ENCODE measurements around the gene DIP2A.

Gene DIP2A

GRCh38 chr21:46421191-46421750, 37.4 kb upstream of the DIP2A start:
- DNase-seq: no peak
- H3K4me1 ChIP-seq (ENCODE audit: control insufficient read depth, insufficient read depth, low read depth, low read length): no peaks in the 10 kb centered on the region

GRCh38 chr21:46421756-46422555, 36.7 kb upstream of the DIP2A start:
- Histone ChIP-seq H3K4ac (ENCODE audit: low read depth in 1 of 2, low read length in 2 of 2) (no peak overlapping the region), H2AK5ac (ENCODE audit: low read length, severe bottlenecking) (no peak overlapping the region), H3K9me3 (ENCODE audit: control insufficient read depth, low read length) (no peaks in the 10 kb centered on the region), H3K4me1 (ENCODE audit: control insufficient read depth, insufficient read depth, low read depth, low read length) (no peaks in the 10 kb centered on the region), H4K91ac (ENCODE audit: low read length) (no peak overlapping the region), H3K27ac (ENCODE audit: low read length, poor library complexity, severe bottlenecking) (no peak overlapping the region), H2AFZ (ENCODE audit: low read depth, low read length) (no peak overlapping the region), H3K9ac (ENCODE audit: low read length) (no peak overlapping the region), H2BK12ac (ENCODE audit: low read length in 2 of 2) (no peak overlapping the region), H3K18ac (ENCODE audit: low read depth in 1 of 2, low read length in 2 of 2) (no peak overlapping the region), H2BK5ac (ENCODE audit: low read depth, low read length, poor library complexity, severe bottlenecking) (no peak overlapping the region), H3K79me1 (replicated peaks; ENCODE audit: low read length, poor library complexity, severe bottlenecking) (peaks cover 16% of the 10 kb centered on the region), H3K23ac (ENCODE audit: low read length in 2 of 2) (no peak overlapping the region), H4K8ac (ENCODE audit: low read length) (no peak overlapping the region), H3K36me3 (ENCODE audit: control insufficient read depth in 1 of 2, insufficient read depth in 2 of 2, low read depth in 1 of 2, low read length in 2 of 2) (peaks cover 66 to 69% of the 10 kb centered on the region in 2 experiments), H2BK15ac (ENCODE audit: low read depth, poor library complexity, severe bottlenecking) (no peak overlapping the region), H3K14ac (ENCODE audit: low read length in 2 of 2) (no peak overlapping the region), H3K27me3 (ENCODE audit: control insufficient read depth in 1 of 2, insufficient read depth in 1 of 2, low read length in 2 of 2) (no peaks in the 10 kb centered on the region), H2BK120ac (ENCODE audit: low read depth, low read length) (no peak overlapping the region), H3K4me3 (ENCODE audit: insufficient read depth in 1 of 2, low read depth in 1 of 2, low read length in 2 of 2) (no peak overlapping the region), H3K4me2 (ENCODE audit: low read length, poor library complexity, severe bottlenecking) (no peak overlapping the region)
- 95% methylated on average over 35 of the region's 35 CpGs for WGBS
- no peak for DNase-seq

More at GRCh38 chr21:46421191-46421750, 37.4 kb upstream of the DIP2A start:
- Histone ChIP-seq H3K14ac (ENCODE audit: low read length in 2 of 2) (no peak overlapping the region), H3K79me1 (replicated peaks; ENCODE audit: low read length, poor library complexity, severe bottlenecking) (peaks cover 18% of the 10 kb centered on the region), H3K4me2 (ENCODE audit: low read length, poor library complexity, severe bottlenecking) (no peak overlapping the region), H3K27me3 (ENCODE audit: control insufficient read depth in 1 of 2, insufficient read depth in 1 of 2, low read length in 2 of 2) (no peaks in the 10 kb centered on the region), H2AK5ac (ENCODE audit: low read length, severe bottlenecking) (no peak overlapping the region), H3K9me3 (ENCODE audit: control insufficient read depth, low read length) (no peaks in the 10 kb centered on the region), H2BK120ac (ENCODE audit: low read depth, low read length) (no peak overlapping the region), H3K36me3 (ENCODE audit: control insufficient read depth in 1 of 2, insufficient read depth in 2 of 2, low read depth in 1 of 2, low read length in 2 of 2) (peaks cover 66 to 75% of the 10 kb centered on the region in 2 experiments), H2BK5ac (ENCODE audit: low read depth, low read length, poor library complexity, severe bottlenecking) (no peak overlapping the region), H2AFZ (ENCODE audit: low read depth, low read length) (no peak overlapping the region), H4K8ac (ENCODE audit: low read length) (no peak overlapping the region), H3K23ac (ENCODE audit: low read length in 2 of 2) (no peak overlapping the region), H2BK12ac (ENCODE audit: low read length in 2 of 2) (no peak overlapping the region), H3K27ac (ENCODE audit: low read length, poor library complexity, severe bottlenecking) (no peak overlapping the region), H3K18ac (ENCODE audit: low read depth in 1 of 2, low read length in 2 of 2) (no peak overlapping the region), H3K4ac (ENCODE audit: low read depth in 1 of 2, low read length in 2 of 2) (no peak overlapping the region), H3K9ac (ENCODE audit: low read length) (no peak overlapping the region), H3K4me3 (ENCODE audit: insufficient read depth in 1 of 2, low read depth in 1 of 2, low read length in 2 of 2) (no peak overlapping the region), H2BK15ac (ENCODE audit: low read depth, poor library complexity, severe bottlenecking) (no peak overlapping the region), H4K91ac (ENCODE audit: low read length) (no peak overlapping the region)
- 98% methylated on average over 23 of the region's 23 CpGs for WGBS

GRCh38 chr21:46422636-46423241, 36.0 kb upstream of the DIP2A start:
- H3K27ac ChIP-seq (ENCODE audit: low read length, poor library complexity, severe bottlenecking): no peak overlapping the region
- no peak overlapping the region for H2BK12ac ChIP-seq (ENCODE audit: low read length in 2 of 2)
- no peak for DNase-seq
- H3K14ac ChIP-seq (ENCODE audit: low read length in 2 of 2): no peak overlapping the region
- H3K18ac ChIP-seq (ENCODE audit: low read depth in 1 of 2, low read length in 2 of 2): no peak overlapping the region
- peaks cover 74% of the 10 kb centered on the region in 2 experiments for H3K36me3 ChIP-seq (ENCODE audit: control insufficient read depth in 1 of 2, insufficient read depth in 2 of 2, low read depth in 1 of 2, low read length in 2 of 2)
- H3K79me1 ChIP-seq (replicated peaks; ENCODE audit: low read length, poor library complexity, severe bottlenecking): peaks cover 16% of the 10 kb centered on the region
- H3K4me2 ChIP-seq (ENCODE audit: low read length, poor library complexity, severe bottlenecking): no peak overlapping the region
- no peaks in the 10 kb centered on the region for H3K4me1 ChIP-seq (ENCODE audit: control insufficient read depth, insufficient read depth, low read depth, low read length)
- no peaks in the 10 kb centered on the region for H3K9me3 ChIP-seq (ENCODE audit: control insufficient read depth, low read length)
- no peak overlapping the region for H4K91ac ChIP-seq (ENCODE audit: low read length)
- H3K4me3 ChIP-seq (ENCODE audit: insufficient read depth in 1 of 2, low read depth in 1 of 2, low read length in 2 of 2): no peak overlapping the region
- no peak overlapping the region for H3K9ac ChIP-seq (ENCODE audit: low read length)
- H3K27me3 ChIP-seq (ENCODE audit: control insufficient read depth in 1 of 2, insufficient read depth in 1 of 2, low read length in 2 of 2): no peaks in the 10 kb centered on the region
- no peak overlapping the region for H2BK15ac ChIP-seq (ENCODE audit: low read depth, poor library complexity, severe bottlenecking)
- H4K8ac ChIP-seq (ENCODE audit: low read length): no peak overlapping the region
- H3K4ac ChIP-seq (ENCODE audit: low read depth in 1 of 2, low read length in 2 of 2): no peak overlapping the region
- H2BK5ac ChIP-seq (ENCODE audit: low read depth, low read length, poor library complexity, severe bottlenecking): no peak overlapping the region
- 88% methylated on average over 12 of the region's 12 CpGs for WGBS
- H3K23ac ChIP-seq (ENCODE audit: low read length in 2 of 2): no peak overlapping the region
- no peak overlapping the region for H2BK120ac ChIP-seq (ENCODE audit: low read depth, low read length)
- H2AFZ ChIP-seq (ENCODE audit: low read depth, low read length): no peak overlapping the region
- no peak overlapping the region for H2AK5ac ChIP-seq (ENCODE audit: low read length, severe bottlenecking)

- no peak overlapping the region for H3K14ac ChIP-seq (ENCODE audit: low read length in 2 of 2)
- no peak overlapping the region for H2BK12ac ChIP-seq (ENCODE audit: low read length in 2 of 2)
- no peak overlapping the region for H3K4ac ChIP-seq (ENCODE audit: low read depth in 1 of 2, low read length in 2 of 2)
- no peak overlapping the region for H3K4me2 ChIP-seq (ENCODE audit: low read length, poor library complexity, severe bottlenecking)
- no peak overlapping the region for H3K18ac ChIP-seq (ENCODE audit: low read depth in 1 of 2, low read length in 2 of 2)
- H4K91ac ChIP-seq (ENCODE audit: low read length): no peak overlapping the region
- H2BK5ac ChIP-seq (ENCODE audit: low read depth, low read length, poor library complexity, severe bottlenecking): no peak overlapping the region
- peaks cover 74 to 77% of the 10 kb centered on the region in 2 experiments for H3K36me3 ChIP-seq (ENCODE audit: control insufficient read depth in 1 of 2, insufficient read depth in 2 of 2, low read depth in 1 of 2, low read length in 2 of 2)
- H4K8ac ChIP-seq (ENCODE audit: low read length): no peak overlapping the region
- H3K9me3 ChIP-seq (ENCODE audit: control insufficient read depth, low read length): no peaks in the 10 kb centered on the region
- peaks cover 15% of the 10 kb centered on the region for H3K79me1 ChIP-seq (replicated peaks; ENCODE audit: low read length, poor library complexity, severe bottlenecking)
- H2AFZ ChIP-seq (ENCODE audit: low read depth, low read length): no peak overlapping the region
- no peak overlapping the region for H3K4me3 ChIP-seq (ENCODE audit: insufficient read depth in 1 of 2, low read depth in 1 of 2, low read length in 2 of 2)
- no peak overlapping the region for H3K23ac ChIP-seq (ENCODE audit: low read length in 2 of 2)
- H2BK15ac ChIP-seq (ENCODE audit: low read depth, poor library complexity, severe bottlenecking): no peak overlapping the region
- H2BK120ac ChIP-seq (ENCODE audit: low read depth, low read length): no peak overlapping the region
- no peaks in the 10 kb centered on the region for H3K4me1 ChIP-seq (ENCODE audit: control insufficient read depth, insufficient read depth, low read depth, low read length)
- 56% methylated on average over 1 of the region's 1 CpG for WGBS
- H3K27me3 ChIP-seq (ENCODE audit: control insufficient read depth in 1 of 2, insufficient read depth in 1 of 2, low read length in 2 of 2): no peaks in the 10 kb centered on the region
- no peak overlapping the region for H3K9ac ChIP-seq (ENCODE audit: low read length)
- no peak overlapping the region for H2AK5ac ChIP-seq (ENCODE audit: low read length, severe bottlenecking)
- DNase-seq: no peak
- H3K27ac ChIP-seq (ENCODE audit: low read length, poor library complexity, severe bottlenecking): no peak overlapping the region
Observed at GRCh38 chr21:46423546-46424038, 35.1 kb upstream of the DIP2A start.

Measured in mesenchymal stem cell (in vitro differentiated cells and primary cell).